GM12874 (cell line): ENCODE measurements around the gene POLDIP2.

Experiments used
- CTCF ChIP-seq: IDR thresholded peaks from 2 replicates; pipeline ENCODE4 v1.5.1; 2011; ENCODE audit warnings: low read depth, mild to moderate bottlenecking, control low read depth, low read length, moderate library complexity; ENCODE audit not compliant: insufficient read depth

The POLDIP2 gene

GRCh38 chr17:28340374-28340773 lies 17.0 kb downstream of the POLDIP2 start:
- TF ChIP-seq CTCF: no peak

- TF ChIP-seq CTCF: no peak
Measured at GRCh38 chr17:28339431-28339830, 17.9 kb downstream of the POLDIP2 start.

GRCh38 chr17:28338056-28338768 lies 19.1 kb downstream of the POLDIP2 start:
- no peak for TF ChIP-seq CTCF

GRCh38 chr17:28335959-28336871 lies 21.1 kb downstream of the POLDIP2 start:
- TF ChIP-seq CTCF: no peak

GRCh38 chr17:28335201-28335958 lies 21.9 kb downstream of the POLDIP2 start, which contains the start of the genes IFT20 and TNFAIP1:
TSS of gene IFT20 (minus strand) at chr17:28335472. CDS start at chr17:28331985, 3,487 bp downstream.
TSS of gene TNFAIP1 (plus strand) at chr17:28335761. CDS start at chr17:28339522, 3,761 bp downstream.
- no peak for TF ChIP-seq CTCF

GRCh38 chr17:28334666-28335200 lies 22.6 kb downstream of the POLDIP2 start:
- no peak for TF ChIP-seq CTCF
